Peyer's patch (tissue), 4 donors: ENCODE data around the gene FOSL1. TPM values are rescaled to one million over a fixed set of nuclear protein-coding genes. Genes with fewer than 3 reads are reported as not detected.

Source experiments
- DNase-seq, 3 donors: peaks; one replicate each; pipeline ENCODE4 v3.0.0-alpha.2; 2017 to 2019
- H3K27ac ChIP-seq, 4 donors: fragments of 200-600 bp; sonication (generic); one replicate each; pipeline ENCODE4 v1.5.1; 2016 to 2019
- H3K27me3 ChIP-seq, 2 donors: fragments of 200-600 bp; sonication (generic); one replicate each; pipeline ENCODE4 v1.5.1; 2019
- H3K36me3 ChIP-seq, 3 donors: fragments of 200-600 bp; sonication (generic); one replicate each; pipeline ENCODE4 v1.5.1; 2016 to 2019
- H3K4me1 ChIP-seq, 4 donors: fragments of 200-600 bp; sonication (generic); one replicate each; pipeline ENCODE4 v1.5.1; 2016 to 2019
- H3K4me3 ChIP-seq, 4 donors: fragments of 200-600 bp; sonication (generic); 1 replicate in 3 of 4; 2 replicates in 1 of 4; pipeline ENCODE4 v1.5.1; 2016 to 2019; ENCODE audit warnings: mild to moderate bottlenecking in 1 of 4
- H3K9me3 ChIP-seq, 4 donors: fragments of 200-600 bp; sonication (generic); one replicate each; pipeline ENCODE4 v1.5.1; 2016 to 2019; ENCODE audit warnings: mild to moderate bottlenecking in 1 of 4
- POLR2A ChIP-seq, 2 donors: fragments of 450-650 bp; IDR thresholded peaks; one replicate each; pipeline ENCODE4 v1.5.1; 2017; ENCODE audit warnings: antibody characterized with exemption in 2 of 2, mild to moderate bottlenecking in 2 of 2, moderate library complexity in 2 of 2
- total RNA-seq, 4 donors: library from RNA; depleted of rRNA; stranded (reverse); fragments of >200 nt; gene quantifications; one replicate each; pipeline ENCODE4 v1.1.0, GENCODE V29; 2016
- TF ChIP-seq, protein P1 (sequence below), 6 experiments: fragments of 450-650 bp in 4 of 6; fragments of 200-600 bp in 2 of 6; sonication (generic) in 1 of 6; IDR thresholded peaks; one replicate each; pipeline ENCODE4 v1.5.1; 2017 to 2019; ENCODE audit warnings: antibody characterized with exemption in 6 of 6, mild to moderate bottlenecking in 3 of 6, moderate library complexity in 1 of 6

Gene FOSL1
- total RNA-seq, 4 donors from 2014 or later = 1.5 to 7.4 (median 1.7) TPM; not detected in 1

DNA sequence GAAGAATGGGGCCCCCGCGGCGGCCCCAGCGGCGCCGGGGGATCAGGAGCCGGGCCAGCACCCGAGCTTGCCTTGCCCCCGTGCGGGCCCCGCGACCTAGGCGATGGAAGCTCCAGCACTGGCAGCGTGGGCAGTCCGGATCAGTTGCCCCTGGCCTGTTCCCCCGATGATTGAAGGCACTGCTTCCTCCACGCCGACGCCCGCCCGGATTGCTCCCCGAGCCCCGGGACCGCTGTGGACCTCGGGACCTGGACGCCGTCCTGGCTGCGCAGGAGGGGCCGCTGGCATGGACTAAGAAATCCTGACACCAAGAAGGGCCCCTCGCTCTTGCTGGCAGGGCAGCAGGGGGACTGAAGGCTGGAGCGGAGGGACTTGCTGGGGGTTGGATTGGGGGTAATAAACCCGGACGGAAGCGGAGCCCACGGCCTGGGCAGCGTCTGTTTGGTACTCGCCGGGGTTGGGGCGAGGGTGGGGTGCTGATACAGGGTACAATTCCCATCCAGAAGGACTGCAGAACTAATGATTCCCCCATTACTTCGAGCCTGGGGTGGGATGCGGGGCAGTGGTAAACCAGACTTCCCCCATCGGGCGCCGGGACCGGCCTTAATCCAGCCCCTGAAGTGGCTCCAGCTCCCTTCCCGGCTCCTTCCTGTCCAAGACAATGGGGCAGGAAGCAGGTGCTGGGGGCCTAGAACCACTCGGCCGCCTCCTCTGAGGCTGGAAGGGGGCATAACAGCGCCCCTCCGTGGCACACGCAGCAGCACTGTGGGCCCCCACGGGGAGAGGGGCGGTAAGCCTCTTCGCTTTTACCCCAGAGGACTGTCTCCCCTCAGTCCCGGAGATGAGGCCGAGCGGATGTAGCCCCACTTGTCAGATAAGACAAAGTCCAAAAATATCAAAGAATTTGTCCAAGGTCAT is 8.7 kb downstream of the FOSL1 start:
- H3K27me3 ChIP-seq = no peaks in the 10 kb centered on the region
- DNase-seq = peak in 2 of 3 donors; percentile 57 to 61
- no peaks in the 10 kb centered on the region for H3K36me3 ChIP-seq
- no peaks in the 10 kb centered on the region for H3K9me3 ChIP-seq
- TF ChIP-seq, protein P1, sequence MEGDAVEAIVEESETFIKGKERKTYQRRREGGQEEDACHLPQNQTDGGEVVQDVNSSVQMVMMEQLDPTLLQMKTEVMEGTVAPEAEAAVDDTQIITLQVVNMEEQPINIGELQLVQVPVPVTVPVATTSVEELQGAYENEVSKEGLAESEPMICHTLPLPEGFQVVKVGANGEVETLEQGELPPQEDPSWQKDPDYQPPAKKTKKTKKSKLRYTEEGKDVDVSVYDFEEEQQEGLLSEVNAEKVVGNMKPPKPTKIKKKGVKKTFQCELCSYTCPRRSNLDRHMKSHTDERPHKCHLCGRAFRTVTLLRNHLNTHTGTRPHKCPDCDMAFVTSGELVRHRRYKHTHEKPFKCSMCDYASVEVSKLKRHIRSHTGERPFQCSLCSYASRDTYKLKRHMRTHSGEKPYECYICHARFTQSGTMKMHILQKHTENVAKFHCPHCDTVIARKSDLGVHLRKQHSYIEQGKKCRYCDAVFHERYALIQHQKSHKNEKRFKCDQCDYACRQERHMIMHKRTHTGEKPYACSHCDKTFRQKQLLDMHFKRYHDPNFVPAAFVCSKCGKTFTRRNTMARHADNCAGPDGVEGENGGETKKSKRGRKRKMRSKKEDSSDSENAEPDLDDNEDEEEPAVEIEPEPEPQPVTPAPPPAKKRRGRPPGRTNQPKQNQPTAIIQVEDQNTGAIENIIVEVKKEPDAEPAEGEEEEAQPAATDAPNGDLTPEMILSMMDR (IDR thresholded peaks at IDR 0.05) = no peak
- TF ChIP-seq POLR2A (IDR thresholded peaks at IDR 0.05) = peak in 1 of 2 donors; percentile 19
- peak overlapping the region; percentile 89 to 99 (median 93) for H3K27ac ChIP-seq
- H3K4me1 ChIP-seq = peaks cover 0 to 61% (median 35%) of the 10 kb centered on the region in 4 donors
- H3K4me3 ChIP-seq = peak overlapping the region; percentile 63 to 75 (median 71)

DNA sequence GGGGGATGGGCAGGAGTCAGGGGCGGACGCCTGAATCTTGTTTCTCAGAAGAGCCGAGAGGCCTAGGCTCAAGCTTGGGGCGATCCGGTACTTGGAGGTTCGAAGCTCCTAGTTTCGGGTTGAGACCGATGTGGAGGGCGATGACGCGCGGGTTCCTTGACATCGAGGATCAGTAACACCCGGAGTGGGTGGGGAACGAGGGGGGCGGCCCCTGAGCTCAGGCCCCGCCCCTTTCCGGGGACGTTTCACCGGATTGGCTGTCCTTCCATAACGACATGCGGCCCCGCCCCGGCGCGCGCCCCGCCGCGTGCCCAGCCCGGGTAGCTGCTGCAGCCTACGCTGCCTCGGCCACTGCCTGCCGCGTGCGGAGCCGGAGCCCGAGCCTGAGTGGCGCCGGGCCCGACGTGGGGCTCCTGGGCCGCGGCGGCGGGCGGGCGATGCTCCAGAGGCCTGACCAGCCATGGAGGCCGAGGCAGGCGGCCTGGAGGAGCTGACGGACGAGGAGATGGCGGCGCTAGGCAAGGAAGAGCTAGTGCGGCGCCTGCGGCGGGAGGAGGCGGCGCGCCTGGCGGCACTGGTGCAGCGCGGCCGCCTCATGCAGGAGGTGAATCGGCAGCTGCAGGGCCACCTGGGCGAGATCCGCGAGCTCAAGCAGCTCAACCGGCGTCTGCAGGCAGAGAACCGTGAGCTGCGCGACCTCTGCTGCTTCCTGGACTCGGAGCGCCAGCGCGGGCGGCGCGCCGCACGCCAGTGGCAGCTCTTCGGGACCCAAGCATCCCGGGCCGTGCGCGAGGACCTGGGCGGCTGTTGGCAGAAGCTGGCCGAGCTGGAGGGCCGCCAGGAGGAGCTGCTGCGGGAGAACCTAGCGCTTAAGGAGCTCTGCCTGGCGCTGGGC is 9.6 kb downstream of the FOSL1 start, which contains the start of gene CCDC85B:
Gene CCDC85B (plus strand): TSS at position 350 of the 895 bp plus-strand sequence. CDS start 111 bp downstream, at position 461.
- peak; percentile 98 to 100 (median 99) for DNase-seq
- Histone ChIP-seq H3K9me3 (no peaks in the 10 kb centered on the region), H3K4me1 (peaks cover 0 to 70% (median 35%) of the 10 kb centered on the region in 4 donors), H3K27me3 (no peaks in the 10 kb centered on the region), H3K4me3 (peak within 1 kb of the TSS; percentile 63 to 83 (median 76)), H3K27ac (peak within 1 kb of the TSS; percentile 89 to 99 (median 93)), H3K36me3 (peaks cover 0 to under 1% (median 0%) of the 10 kb centered on the region in 3 donors)
- TF ChIP-seq POLR2A (IDR thresholded peaks at IDR 0.05) = peak; percentile 83 to 95
- TF ChIP-seq, protein P1 (IDR thresholded peaks at IDR 0.05) = peak in 4 of 6 experiments; percentile 19 to 38 (median 37)

DNA sequence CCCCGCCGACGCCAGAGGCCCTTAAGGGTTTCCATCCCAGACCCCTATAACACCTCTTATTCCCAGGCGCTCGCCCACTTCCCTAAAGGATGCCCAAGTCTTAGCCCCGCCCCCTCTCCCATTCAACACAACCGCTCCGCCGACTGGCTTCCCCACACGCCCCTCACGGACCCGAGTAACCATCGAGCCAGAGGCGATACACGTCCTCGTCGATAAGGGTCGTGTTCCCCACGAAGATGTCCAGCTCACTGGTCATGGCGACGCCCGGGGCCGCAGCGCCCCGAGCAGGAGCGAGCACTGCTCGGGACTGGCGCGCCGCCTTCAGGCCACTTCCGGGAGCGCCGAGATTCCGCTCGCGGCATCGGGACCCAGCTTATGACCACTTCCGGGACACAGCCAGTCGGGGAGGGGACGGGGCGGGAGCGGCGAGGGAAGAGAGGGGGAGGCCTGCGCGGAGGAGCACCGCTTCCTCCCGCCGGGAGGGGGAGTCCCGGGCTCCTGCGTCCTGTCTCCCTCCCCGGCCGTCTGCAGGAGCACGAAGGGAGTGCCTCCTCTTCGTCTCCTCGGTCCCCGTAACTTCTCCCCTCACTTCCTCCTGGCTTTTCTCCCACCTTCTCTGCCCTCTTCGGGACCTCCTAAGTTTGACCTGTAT is 11.9 kb downstream of the FOSL1 start, which contains the start of gene FIBP:
Gene FIBP (minus strand): TSS at position 309 of the 652 bp plus-strand sequence. CDS start 53 bp downstream, at position 256.
- TF ChIP-seq, protein P1 (IDR thresholded peaks at IDR 0.05) = peak; percentile 83 to 98 (median 96)
- TF ChIP-seq POLR2A (IDR thresholded peaks at IDR 0.05) = peak; percentile 85 to 90
- Histone ChIP-seq H3K27ac (peak within 1 kb of the TSS; percentile 89 to 99 (median 93)), H3K36me3 (peaks cover 0 to 18% (median 0%) of the 10 kb centered on the region in 3 donors), H3K4me1 (peaks cover 0 to 75% (median 34%) of the 10 kb centered on the region in 4 donors), H3K9me3 (no peaks in the 10 kb centered on the region), H3K27me3 (no peaks in the 10 kb centered on the region), H3K4me3 (peak within 1 kb of the TSS; percentile 63 to 83 (median 76))
- peak; percentile 96 to 99 (median 98) for DNase-seq

DNA sequence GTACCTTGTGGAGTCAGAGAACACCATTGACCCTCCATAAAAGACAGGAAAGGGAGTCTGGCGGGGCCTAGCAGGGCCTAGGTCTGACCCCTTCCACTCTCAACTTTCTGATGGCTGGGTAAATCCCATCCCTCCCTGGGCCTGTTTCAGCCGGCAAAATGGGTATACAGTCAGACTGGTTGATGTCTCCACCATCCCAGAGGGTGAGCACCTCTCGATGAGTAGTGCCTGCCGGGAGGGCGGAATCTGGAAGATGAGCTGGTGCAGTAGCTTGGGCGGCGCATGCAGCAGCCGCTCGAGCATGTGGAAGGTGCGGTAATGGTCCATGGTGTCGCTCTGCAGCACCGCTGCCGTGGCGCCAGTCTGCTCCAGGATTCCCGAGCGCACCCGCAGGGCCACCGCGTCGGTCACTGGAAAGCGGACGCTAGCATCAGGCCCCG is 12.4 kb downstream of the FOSL1 start:
- no peak for DNase-seq
- peak overlapping the region; percentile 63 to 83 (median 76) for H3K4me3 ChIP-seq
- TF ChIP-seq POLR2A (IDR thresholded peaks at IDR 0.05) = no peak
- TF ChIP-seq, protein P1 (IDR thresholded peaks at IDR 0.05) = no peak
- H3K36me3 ChIP-seq = peaks cover 0 to 23% (median 0%) of the 10 kb centered on the region in 3 donors
- H3K4me1 ChIP-seq = peaks cover 0 to 70% (median 29%) of the 10 kb centered on the region in 4 donors
- no peaks in the 10 kb centered on the region for H3K9me3 ChIP-seq
- H3K27me3 ChIP-seq = no peaks in the 10 kb centered on the region
- H3K27ac ChIP-seq = peak overlapping the region; percentile 89 to 99 (median 93)
